ENCODE measurements around the gene TMEM38B. TPM values are rescaled to one million over a fixed set of nuclear protein-coding genes. Genes with fewer than 3 reads are reported as not detected.

Gene TMEM38B
- total RNA-seq, 1 experiment from 2014 or later, result 34.7 TPM

Other genes with a start within 250 kb of the TMEM38B start
- gene FSD1L, start 246.5 kb upstream of the TMEM38B start, total RNA-seq (2014; rRNA removed; shearing (Covaris generic)), result 10.7 and 14.3 TPM in 2 replicates
- 17.7 and 24.4 TPM in 2 replicates for gene FKTN, start 136.4 kb upstream of the TMEM38B start, total RNA-seq (2014; rRNA removed; shearing (Covaris generic))
- gene TAL2, start 32.1 kb upstream of the TMEM38B start, total RNA-seq (2014; rRNA removed; shearing (Covaris generic)), result 0.46 TPM in 1 of 2 replicates, not detected in the other